ENCODE data around the gene KISS1R.

- TF ChIP-seq EZH2 (IDR thresholded peaks at IDR 0.05) (no peak), FOXP2 (optimal IDR thresholded peaks at IDR 0.05; ENCODE audit: control extremely low read depth, extremely low read length, insufficient read depth) (no peak), POLR2AphosphoS5 (IDR thresholded peaks at IDR 0.05; ENCODE audit: borderline replicate concordance, low read depth, low read length) (no peak)
Observed at GRCh38 chr19:919199-920050, 2.3 kb downstream of the KISS1R start.

All from SK-N-MC (cell line).